Gastroesophageal sphincter (tissue), 3 donors: ENCODE data around the gene SH2D7.

Experiments used
- CTCF ChIP-seq, 4 experiments: fragments of 200-600 bp in 2 of 4; fragments of 450-650 bp in 2 of 4; sonication (generic) in 1 of 4; IDR thresholded peaks; one replicate each; pipeline ENCODE4 v1.5.1; 2017 to 2019; ENCODE audit warnings: antibody characterized with exemption in 4 of 4, mild to moderate bottlenecking in 2 of 4, moderate library complexity in 2 of 4
- POLR2A ChIP-seq, 2 donors: fragments of 450-650 bp; IDR thresholded peaks; one replicate each; pipeline ENCODE4 v1.6.1; 2017; ENCODE audit warnings: antibody characterized with exemption in 2 of 2, mild to moderate bottlenecking in 2 of 2, moderate library complexity in 1 of 2

GRCh38 chr15:78130466-78131294 lies 38.3 kb downstream of the SH2D7 start:
- no peak for TF ChIP-seq CTCF (IDR thresholded peaks at IDR 0.05)
- TF ChIP-seq POLR2A (IDR thresholded peaks at IDR 0.05), result no peak
